SK-N-MC (cell line): ENCODE measurements around the gene KRT33B.
"Not testable (repeated sequence)": the region's sequence is repeated elsewhere in the genome, so short reads cannot be mapped to it uniquely, and the experiment has no call there.

ENCODE experiments used
- DNase-seq: peaks from one replicate; pipeline ENCODE4 v3.0.0-alpha.2; 2011; ENCODE audit warnings: low read depth, low spot score
- H3K27ac ChIP-seq: fragments of 200-600 bp; sonication (generic); 2 replicates; pipeline ENCODE4 v1.5.1; 2016; ENCODE audit warnings: mixed run types
- H3K36me3 ChIP-seq: fragments of 200-600 bp; sonication (generic); 2 replicates; pipeline ENCODE4 v1.6.1; 2017; ENCODE audit warnings: antibody characterized with exemption, low read length, mixed read lengths; ENCODE audit not compliant: insufficient read depth
- H3K4me3 ChIP-seq: fragments of 200-600 bp; sonication (generic); 2 replicates; pipeline ENCODE4 v1.5.1; 2016
- H3K9ac ChIP-seq: fragments of 200-600 bp; sonication (generic); 2 replicates; pipeline ENCODE4 v1.8.0; 2017; ENCODE audit warnings: mixed run types, mixed read lengths; ENCODE audit not compliant: insufficient read length
- H3K9me3 ChIP-seq: fragments of 200-600 bp; sonication (generic); 2 replicates; pipeline ENCODE4 v1.6.1; 2017; ENCODE audit warnings: low read depth, mild to moderate bottlenecking, antibody characterized with exemption, low read length, moderate library complexity, mixed read lengths
- EZH2 ChIP-seq: fragments of 200-600 bp; sonication (generic); IDR thresholded peaks from one replicate; pipeline ENCODE4 v1.6.1; 2017; ENCODE audit warnings: antibody characterized with exemption
- FOXP2 ChIP-seq: optimal IDR thresholded peaks from 2 replicates; pipeline ENCODE3; 2011; ENCODE audit warnings: mild to moderate bottlenecking, moderate library complexity; ENCODE audit not compliant: insufficient read depth; ENCODE audit errors: extremely low read length, control extremely low read depth
- POLR2AphosphoS5 ChIP-seq: IDR thresholded peaks from 2 replicates; pipeline ENCODE4 v1.6.1; 2012; ENCODE audit warnings: mild to moderate bottlenecking, low read depth, low read length, borderline replicate concordance

KRT33B gene

DNA sequence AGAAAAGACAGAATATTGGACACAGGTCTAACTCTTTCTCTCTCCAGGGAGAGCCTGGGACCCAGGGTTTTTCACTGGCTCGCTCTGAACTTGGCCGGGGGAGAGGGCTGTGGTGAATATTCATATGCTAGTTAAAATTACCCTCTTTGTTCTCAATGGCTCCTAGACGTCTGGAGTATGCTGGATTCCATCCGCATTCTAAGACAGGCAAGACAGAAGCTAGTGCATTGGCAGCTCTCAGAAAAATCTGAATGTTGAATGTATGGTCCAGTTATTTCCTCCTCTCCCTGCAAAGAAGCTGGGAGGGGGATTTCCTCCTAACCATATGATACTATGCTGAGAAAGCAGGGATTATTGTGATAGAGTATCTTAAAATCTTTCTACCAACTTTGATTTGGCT, 18.1 kb upstream of the KRT33B start:
- no peak for DNase-seq
- no peak overlapping the region for H3K9ac ChIP-seq
- H3K27ac ChIP-seq: no peak overlapping the region
- H3K4me3 ChIP-seq: no peak overlapping the region
- peaks cover 5% of the 10 kb centered on the region; the same call in 1 of the 2 replicates for H3K36me3 ChIP-seq
- TF ChIP-seq POLR2AphosphoS5: no peak
- TF ChIP-seq FOXP2: no peak
- TF ChIP-seq EZH2: no peak
- H3K9me3 ChIP-seq: no peaks in the 10 kb centered on the region; the same call in 1 of the 2 replicates

DNA sequence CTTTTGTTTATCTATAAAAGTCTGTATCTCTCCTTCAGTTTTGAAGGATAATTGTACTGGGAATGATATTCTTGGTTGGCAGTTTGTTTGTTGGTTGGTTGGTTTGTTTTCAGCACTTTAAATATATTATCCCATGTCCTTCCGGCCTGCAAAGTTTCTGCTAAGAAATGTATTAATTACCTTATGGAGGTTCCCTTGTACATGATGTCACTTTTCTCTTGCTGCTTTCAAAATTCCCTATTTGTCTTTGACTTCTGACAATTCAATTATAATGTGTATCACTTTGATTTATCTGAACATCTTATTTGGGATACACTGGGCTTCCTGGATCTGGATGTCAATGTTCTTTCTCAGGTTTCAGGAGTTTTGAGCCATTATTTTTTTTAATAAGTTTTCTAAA, 16.6 kb upstream of the KRT33B start:
- Histone ChIP-seq H3K27ac (no peak overlapping the region), H3K36me3 (peaks cover 5% of the 10 kb centered on the region; the same call in 1 of the 2 replicates), H3K9me3 (no peaks in the 10 kb centered on the region; the same call in 1 of the 2 replicates), H3K9ac (no peak overlapping the region), H3K4me3 (no peak overlapping the region)
- TF ChIP-seq EZH2 (no peak), FOXP2 (no peak), POLR2AphosphoS5 (no peak)
- no peak for DNase-seq

DNA sequence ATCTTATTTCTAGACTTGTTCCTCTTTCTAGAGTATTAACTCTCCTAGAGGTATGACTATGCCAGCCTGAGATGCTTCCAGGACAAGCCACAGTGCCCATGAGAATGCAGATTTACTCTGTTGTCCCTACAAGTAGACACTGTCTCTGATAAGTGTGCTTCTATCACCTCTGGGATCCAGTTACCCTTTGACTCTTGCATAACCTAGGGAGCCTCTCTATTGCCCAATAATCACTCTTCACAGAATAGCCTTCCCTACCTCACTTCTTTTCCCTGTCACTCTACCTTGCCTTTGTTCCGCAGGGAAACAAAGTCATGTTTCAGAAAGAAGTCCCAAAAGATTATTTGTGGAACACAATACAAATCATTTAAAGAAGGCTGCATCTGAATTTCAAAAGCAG, 14.1 kb upstream of the KRT33B start:
- no peak overlapping the region for H3K4me3 ChIP-seq
- TF ChIP-seq EZH2 (no peak), POLR2AphosphoS5 (no peak), FOXP2 (no peak)

DNA sequence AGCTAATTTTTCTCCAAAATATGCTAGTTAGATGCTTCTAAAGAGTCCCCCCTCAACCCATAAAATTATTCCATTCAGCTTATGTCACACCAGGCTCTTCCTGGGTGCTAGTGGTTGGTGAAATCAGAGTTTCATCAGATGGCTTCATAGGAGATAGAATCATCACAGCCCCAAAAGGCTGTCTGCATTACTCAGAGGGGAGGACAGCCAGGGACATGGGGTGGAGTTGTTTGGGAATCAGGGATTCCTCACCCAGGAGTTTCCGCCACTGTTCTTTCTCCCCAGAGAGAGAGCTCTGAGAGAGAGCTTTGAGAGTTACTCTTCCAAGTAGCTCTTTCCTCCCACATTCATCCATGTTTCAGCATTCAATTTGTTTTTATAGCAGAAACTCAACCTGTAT, 12.8 kb upstream of the KRT33B start:
- DNase-seq: no peak
- H3K9ac ChIP-seq: no peak overlapping the region
- no peak overlapping the region for H3K27ac ChIP-seq
- TF ChIP-seq FOXP2 (no peak), POLR2AphosphoS5 (no peak), EZH2 (no peak)
- H3K4me3 ChIP-seq: no peak overlapping the region
- peaks cover 5% of the 10 kb centered on the region; the same call in 1 of the 2 replicates for H3K36me3 ChIP-seq
- no peaks in the 10 kb centered on the region; the same call in 1 of the 2 replicates for H3K9me3 ChIP-seq

More for the DNA sequence above, 14.1 kb upstream of the KRT33B start:
- Histone ChIP-seq H3K36me3 (peaks cover 5% of the 10 kb centered on the region; the same call in 1 of the 2 replicates), H3K27ac (no peak overlapping the region), H3K9me3 (no peaks in the 10 kb centered on the region; the same call in 1 of the 2 replicates), H3K9ac (no peak overlapping the region)
- no peak for DNase-seq

DNA sequence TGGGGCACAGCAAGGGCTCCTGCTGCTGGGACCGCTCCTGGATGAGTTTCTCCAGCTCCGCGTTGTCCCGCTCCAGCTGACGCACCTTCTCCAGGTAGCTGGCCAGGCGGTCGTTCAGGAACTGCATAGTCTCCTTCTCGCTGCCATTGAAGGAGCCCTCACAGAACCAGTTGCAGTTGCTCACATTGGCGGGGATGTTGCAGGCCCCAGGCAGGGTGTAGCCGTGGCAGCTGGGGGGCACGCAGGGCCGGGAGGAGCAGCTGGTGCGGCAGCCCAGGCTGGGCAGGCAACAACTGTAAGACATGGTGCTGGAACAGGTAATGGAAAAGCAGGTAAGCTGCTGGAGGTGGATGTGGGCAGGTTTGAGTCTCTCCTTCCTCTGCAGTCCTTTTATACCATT, 12.3 kb upstream of the KRT33B start, which contains the start of gene KRT34:
Gene KRT34 (minus strand): TSS at position 364 of the 400 bp plus-strand sequence. CDS start 60 bp downstream, at position 304.
- not testable (repeated sequence) for H3K36me3 ChIP-seq, H3K27ac ChIP-seq, H3K4me3 ChIP-seq, H3K9ac ChIP-seq, H3K9me3 ChIP-seq, DNase-seq

DNA sequence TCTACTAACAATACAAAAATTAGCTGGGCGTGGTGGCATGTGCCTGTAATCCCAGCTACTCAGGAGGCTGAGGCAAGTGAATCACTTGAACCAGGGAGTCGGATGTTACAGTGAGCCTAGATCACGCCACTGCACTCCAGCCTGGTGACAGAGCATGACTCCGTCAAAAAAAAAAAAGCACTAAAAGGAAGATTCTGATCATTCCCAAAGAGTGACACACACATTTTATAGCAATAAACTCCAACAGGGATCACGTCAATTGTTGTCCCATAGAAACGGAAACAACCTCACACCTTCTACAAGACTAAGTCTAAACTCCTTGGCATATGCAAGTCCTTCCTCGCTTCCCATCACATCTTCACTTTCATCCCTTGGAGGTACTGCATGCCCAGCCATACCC, 10.5 kb upstream of the KRT33B start:
- not testable (repeated sequence) for H3K27ac ChIP-seq, H3K9ac ChIP-seq, H3K9me3 ChIP-seq, DNase-seq, H3K36me3 ChIP-seq, H3K4me3 ChIP-seq

DNA sequence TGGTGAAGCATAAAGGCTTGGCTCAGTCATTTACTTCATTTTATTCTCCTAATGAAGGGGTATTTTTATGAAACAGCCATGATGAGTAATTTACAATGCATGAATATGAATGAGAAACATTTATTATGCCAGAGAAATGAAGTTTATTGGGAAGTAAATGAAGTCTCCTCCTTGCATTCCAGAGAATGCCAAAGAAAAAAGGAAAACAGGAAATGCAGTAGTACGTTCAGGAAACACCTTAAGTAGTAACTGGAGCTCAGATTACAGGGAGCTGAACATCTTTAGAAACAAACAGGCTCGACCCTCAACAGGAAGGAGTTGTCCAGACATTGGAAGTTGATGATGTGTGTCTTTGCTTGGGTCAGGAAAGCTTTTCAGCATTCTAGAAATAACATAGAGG, 7.9 kb upstream of the KRT33B start:
- TF ChIP-seq POLR2AphosphoS5 (no peak), FOXP2 (peak; percentile 93), EZH2 (no peak)
- Histone ChIP-seq H3K36me3 (no peaks in the 10 kb centered on the region), H3K4me3 (peak overlapping the region; percentile 30), H3K9ac (no peak overlapping the region), H3K27ac (peak overlapping the region; percentile 95), H3K9me3 (no peaks in the 10 kb centered on the region)
- DNase-seq: peak; percentile 63

DNA sequence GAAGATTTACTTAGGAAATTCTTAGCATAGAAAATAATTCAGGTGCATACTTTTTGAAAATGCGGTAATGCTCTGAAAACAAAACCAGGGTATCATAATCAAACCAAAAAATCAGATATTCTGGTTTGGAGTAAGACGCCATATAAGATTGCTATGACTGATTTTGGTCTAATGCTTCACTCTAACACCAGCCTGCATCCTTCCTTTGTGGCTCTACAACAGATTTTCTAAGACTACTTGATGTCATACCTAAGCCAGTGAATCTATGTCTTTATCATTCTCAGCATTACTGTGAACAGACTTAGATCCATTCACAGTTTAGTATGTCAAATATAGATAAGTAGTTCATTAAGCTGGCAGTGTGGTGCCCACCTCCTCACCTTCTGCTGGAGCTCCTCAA, 590 bp downstream of the KRT33B start:
- H3K36me3 ChIP-seq: no peaks in the 10 kb centered on the region
- no peak for DNase-seq
- H3K4me3 ChIP-seq: no peak overlapping the region
- H3K27ac ChIP-seq: no peak overlapping the region
- no peak overlapping the region for H3K9ac ChIP-seq
- no peaks in the 10 kb centered on the region for H3K9me3 ChIP-seq
- TF ChIP-seq POLR2AphosphoS5 (no peak), EZH2 (no peak), FOXP2 (no peak)

DNA sequence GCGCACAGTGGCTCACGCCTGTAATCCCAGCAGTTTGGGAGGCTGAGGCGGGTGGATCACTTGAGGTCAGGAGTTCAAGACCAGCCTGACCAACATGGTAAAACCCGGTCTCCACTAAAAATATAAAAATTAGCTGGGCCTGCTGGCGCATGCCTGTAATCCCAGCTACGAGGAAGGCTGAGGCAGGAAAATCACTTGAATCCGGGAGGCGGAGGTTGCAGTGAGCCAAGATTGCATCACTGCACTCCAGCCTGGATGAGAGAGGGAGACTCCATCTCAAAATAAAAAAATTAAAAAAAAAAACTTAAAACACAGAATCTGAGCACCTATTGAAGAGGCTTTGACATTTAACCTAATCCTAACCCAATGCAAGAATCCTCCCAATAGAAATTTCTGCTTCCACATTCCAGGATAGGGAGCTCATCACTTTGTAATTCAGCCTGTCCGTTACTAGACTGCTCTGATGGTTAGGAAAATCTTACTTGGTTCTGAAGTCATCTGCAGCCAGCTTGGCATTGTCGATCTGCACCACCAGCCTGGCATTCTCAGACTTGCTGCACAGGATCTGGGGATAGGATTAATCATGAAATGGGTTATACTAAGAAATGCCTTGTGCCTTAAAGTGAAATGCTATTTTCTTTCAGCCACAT, 2.1 kb downstream of the KRT33B start:
- Histone ChIP-seq H3K9me3 (no peaks in the 10 kb centered on the region), H3K27ac (no peak overlapping the region), H3K9ac (no peak overlapping the region), H3K36me3 (no peaks in the 10 kb centered on the region), H3K4me3 (no peak overlapping the region)
- no peak for DNase-seq
- no peak for TF ChIP-seq EZH2
- no peak for TF ChIP-seq POLR2AphosphoS5
- TF ChIP-seq FOXP2: no peak
